Ureter (tissue), 1 donor: ENCODE measurements around the gene RAI14. TPM values are rescaled to one million over a fixed set of nuclear protein-coding genes. Genes with fewer than 3 reads are reported as not detected.

ENCODE experiments used
- DNase-seq: peaks from one replicate; pipeline ENCODE4 v3.0.0-alpha.2; 2020; ENCODE audit warnings: low spot score
- total RNA-seq: library from RNA; stranded (reverse); gene quantifications from one replicate; pipeline ENCODE4 v1.2.4, GENCODE V29; 2023
- donor health status: DM: yes; HTN: yes; CAD: no.

The RAI14 gene
- total RNA-seq, 1 donor from 2014 or later: 55.0 TPM

- no peak for DNase-seq
These were observed 20.3 kb downstream of the RAI14 start for GRCh38 chr5:34676416-34676815.

GRCh38 chr5:34677428-34677827 is 21.3 kb downstream of the RAI14 start:
- no peak for DNase-seq

- DNase-seq: no peak
These were observed 24.8 kb downstream of the RAI14 start for GRCh38 chr5:34680896-34681295.

- no peak for DNase-seq
These were observed 26.9 kb downstream of the RAI14 start for GRCh38 chr5:34682926-34683623.

- no peak for DNase-seq
These were observed 28.3 kb downstream of the RAI14 start for GRCh38 chr5:34684281-34684979.

GRCh38 chr5:34684980-34685352 is 28.8 kb downstream of the RAI14 start:
- no peak for DNase-seq

GRCh38 chr5:34685485-34686165 is 29.5 kb downstream of the RAI14 start:
- no peak for DNase-seq

- DNase-seq: peak; percentile 83
These were observed 30.7 kb downstream of the RAI14 start for GRCh38 chr5:34686762-34687268.

- no peak for DNase-seq
These were observed 31.3 kb downstream of the RAI14 start for GRCh38 chr5:34687269-34688011.

GRCh38 chr5:34688015-34688810 is 32.1 kb downstream of the RAI14 start:
- no peak for DNase-seq

GRCh38 chr5:34690301-34690700 is 34.2 kb downstream of the RAI14 start:
- DNase-seq: no peak

GRCh38 chr5:34690898-34691297 is 34.8 kb downstream of the RAI14 start:
- no peak for DNase-seq

- no peak for DNase-seq
These were observed 35.2 kb downstream of the RAI14 start for GRCh38 chr5:34691326-34691725.

GRCh38 chr5:34692786-34693185 is 36.7 kb downstream of the RAI14 start:
- no peak for DNase-seq

- DNase-seq: no peak
These were observed 37.9 kb downstream of the RAI14 start for GRCh38 chr5:34694012-34694411.

- DNase-seq: no peak
These were observed 38.6 kb downstream of the RAI14 start for GRCh38 chr5:34694685-34695084.

- DNase-seq: no peak
These were observed 39.3 kb downstream of the RAI14 start for GRCh38 chr5:34695275-34696027.

GRCh38 chr5:34697308-34698108 is 41.4 kb downstream of the RAI14 start:
- DNase-seq: no peak

GRCh38 chr5:34698109-34698419 is 41.9 kb downstream of the RAI14 start:
- no peak for DNase-seq

GRCh38 chr5:34698754-34699153 is 42.6 kb downstream of the RAI14 start:
- DNase-seq: no peak
